Breast epithelium (tissue), 4 donors: ENCODE measurements around the gene HNRNPA1L2. TPM values are rescaled to one million over a fixed set of nuclear protein-coding genes. Genes with fewer than 3 reads are reported as not detected.
"Not testable (repeated sequence)": the region's sequence is repeated elsewhere in the genome, so short reads cannot be mapped to it uniquely, and the experiment has no call there.

Experiments
- DNase-seq, 2 donors: peaks; one replicate each; pipeline ENCODE4 v3.0.0-alpha.2; 2019; ENCODE audit warnings: low spot score in 2 of 2
- H3K27ac ChIP-seq, 2 donors: fragments of 200-600 bp; sonication (generic) in 1 of 2; one replicate each; pipeline ENCODE4 v1.5.1; 2016 to 2019; ENCODE audit warnings: mild to moderate bottlenecking in 1 of 2
- H3K27me3 ChIP-seq, 2 donors: fragments of 200-600 bp; sonication (generic) in 1 of 2; one replicate each; pipeline versions ENCODE4 v1.5.1 to v1.6.0; 2017 to 2019; ENCODE audit warnings: control low read depth in 1 of 2, mild to moderate bottlenecking in 1 of 2
- H3K36me3 ChIP-seq: fragments of 200-600 bp; one replicate; pipeline ENCODE4 v1.5.1; 2019
- H3K4me1 ChIP-seq, 2 donors: fragments of 200-600 bp; sonication (generic); one replicate each; pipeline ENCODE4 v1.5.1; 2016 to 2019; ENCODE audit warnings: control low read depth in 1 of 2
- H3K4me3 ChIP-seq, 3 donors: fragments of 200-600 bp; sonication (generic); 1 replicate in 2 of 3; 2 replicates in 1 of 3; pipeline ENCODE4 v1.5.1; 2016 to 2019; ENCODE audit warnings: mild to moderate bottlenecking in 3 of 3, moderate library complexity in 2 of 3
- H3K9me3 ChIP-seq, 2 donors: fragments of 200-600 bp; sonication (generic) in 1 of 2; one replicate each; pipeline ENCODE4 v1.5.1; 2016 to 2019; ENCODE audit warnings: control low read depth in 1 of 2
- CTCF ChIP-seq, 3 donors: fragments of 450-650 bp; IDR thresholded peaks; one replicate each; pipeline ENCODE4 v1.5.1; 2016 to 2017; ENCODE audit warnings: antibody characterized with exemption in 3 of 3, mild to moderate bottlenecking in 3 of 3, moderate library complexity in 3 of 3
- POLR2A ChIP-seq: fragments of 450-650 bp; IDR thresholded peaks from one replicate; pipeline ENCODE4 v1.6.1; 2016; ENCODE audit warnings: antibody characterized with exemption, mild to moderate bottlenecking, moderate library complexity
- POLR2AphosphoS5 ChIP-seq, 3 donors: sonication (generic); formaldehyde crosslinking; IDR thresholded peaks; one replicate each; pipeline ENCODE4 v1.6.1; 2017; ENCODE audit warnings: antibody characterized with exemption in 3 of 3
- intact Hi-C: fragments of 100-400 bp; cut with DNase I; formaldehyde crosslinking; loops from one replicate; pipeline ENCODE4 v1.15.1; 2023; ENCODE audit warnings: low total_unique reads
- total RNA-seq, 3 donors: library from RNA; depleted of rRNA; stranded (reverse); fragments of >200 nt; gene quantifications; one replicate each; pipeline ENCODE4 v1.1.0, GENCODE V29; 2016

The HNRNPA1L2 gene
- total RNA-seq, 3 donors from 2014 or later: 2.4 to 5.7 (median 4.9) TPM

GRCh38 chr13:52615134-52615801 is 27.0 kb upstream of the HNRNPA1L2 start:
- intact Hi-C loops: no loop called here

GRCh38 chr13:52615812-52616211 is 26.4 kb upstream of the HNRNPA1L2 start:
- H3K27me3 ChIP-seq: no peaks in the 10 kb centered on the region
- no peaks in the 10 kb centered on the region for H3K4me1 ChIP-seq
- no peak for DNase-seq
- H3K4me3 ChIP-seq: no peak overlapping the region
- no peak for TF ChIP-seq CTCF (IDR thresholded peaks at IDR 0.05)
- no peak for TF ChIP-seq POLR2A
- no peak for TF ChIP-seq POLR2AphosphoS5 (IDR thresholded peaks at IDR 0.05)
- H3K36me3 ChIP-seq: no peaks in the 10 kb centered on the region
- intact Hi-C loops: no loop called here
- no peak overlapping the region for H3K27ac ChIP-seq
- no peaks in the 10 kb centered on the region for H3K9me3 ChIP-seq

More at GRCh38 chr13:52615134-52615801, 27.0 kb upstream of the HNRNPA1L2 start:
- Histone ChIP-seq H3K27ac (no peak overlapping the region), H3K4me1 (no peaks in the 10 kb centered on the region), H3K36me3 (no peaks in the 10 kb centered on the region), H3K27me3 (no peaks in the 10 kb centered on the region), H3K9me3 (no peaks in the 10 kb centered on the region), H3K4me3 (no peak overlapping the region)
- DNase-seq: no peak
- TF ChIP-seq CTCF (IDR thresholded peaks at IDR 0.05) (no peak), POLR2AphosphoS5 (IDR thresholded peaks at IDR 0.05) (no peak), POLR2A (no peak)

GRCh38 chr13:52617070-52618060 is 24.9 kb upstream of the HNRNPA1L2 start:
- intact Hi-C loops: no loop called here
- peak; percentile 55 to 74 for DNase-seq
- Histone ChIP-seq H3K36me3 (no peaks in the 10 kb centered on the region), H3K27ac (peak overlapping the region; percentile 85 to 88), H3K9me3 (no peaks in the 10 kb centered on the region), H3K4me3 (peak overlapping the region; percentile 56 to 75 (median 75)), H3K4me1 (no peaks in the 10 kb centered on the region), H3K27me3 (no peaks in the 10 kb centered on the region)
- TF ChIP-seq CTCF (IDR thresholded peaks at IDR 0.05) (no peak), POLR2AphosphoS5 (IDR thresholded peaks at IDR 0.05) (peak in 2 of 3 donors; percentile 41 to 57), POLR2A (peak; percentile 21)

- intact Hi-C loops, DNase-seq, H3K4me1 ChIP-seq, H3K27me3 ChIP-seq, H3K27ac ChIP-seq, H3K4me3 ChIP-seq, H3K9me3 ChIP-seq, H3K36me3 ChIP-seq: not testable (repeated sequence)
Measured at GRCh38 chr13:52631083-52631690, 11.0 kb upstream of the HNRNPA1L2 start.

- Histone ChIP-seq H3K27ac (no peak overlapping the region), H3K27me3 (no peaks in the 10 kb centered on the region), H3K36me3 (no peaks in the 10 kb centered on the region), H3K4me1 (no peaks in the 10 kb centered on the region), H3K9me3 (no peaks in the 10 kb centered on the region), H3K4me3 (no peak overlapping the region)
- DNase-seq: no peak
- intact Hi-C loops: no loop called here
- TF ChIP-seq POLR2AphosphoS5 (IDR thresholded peaks at IDR 0.05): no peak
- TF ChIP-seq POLR2A: no peak
- no peak for TF ChIP-seq CTCF (IDR thresholded peaks at IDR 0.05)
Measured at GRCh38 chr13:52638666-52639328, 3.4 kb upstream of the HNRNPA1L2 start.
